ENCODE results near the gene UBE2D4.
A peak's percentile ranks its signal among the peaks of the same experiment; 100 is the strongest.
"Not testable (repeated sequence)": the region's sequence is repeated elsewhere in the genome, so short reads cannot be mapped to it uniquely, and the experiment has no call there.

UBE2D4 gene

GRCh38 chr7:43925984-43926797 lies at the start of gene UBE2D4:
Gene UBE2D4, plus strand, starts transcription at chr7:43926436. Its CDS starts 97 bp downstream, at chr7:43926533.
- DNase-seq: peak; percentile 85

- no peak for DNase-seq
Observed at GRCh38 chr7:43876976-43877745, 49.1 kb upstream of the UBE2D4 start.

GRCh38 chr7:43877968-43878864 lies 48.0 kb upstream of the UBE2D4 start:
- no peak for DNase-seq

- no peak for DNase-seq
Observed at GRCh38 chr7:43878867-43879266, 47.4 kb upstream of the UBE2D4 start.

- DNase-seq: no peak
Observed at GRCh38 chr7:43879477-43879876, 46.8 kb upstream of the UBE2D4 start.

GRCh38 chr7:43880596-43880995 lies 45.6 kb upstream of the UBE2D4 start:
- DNase-seq: no peak

DNA sequence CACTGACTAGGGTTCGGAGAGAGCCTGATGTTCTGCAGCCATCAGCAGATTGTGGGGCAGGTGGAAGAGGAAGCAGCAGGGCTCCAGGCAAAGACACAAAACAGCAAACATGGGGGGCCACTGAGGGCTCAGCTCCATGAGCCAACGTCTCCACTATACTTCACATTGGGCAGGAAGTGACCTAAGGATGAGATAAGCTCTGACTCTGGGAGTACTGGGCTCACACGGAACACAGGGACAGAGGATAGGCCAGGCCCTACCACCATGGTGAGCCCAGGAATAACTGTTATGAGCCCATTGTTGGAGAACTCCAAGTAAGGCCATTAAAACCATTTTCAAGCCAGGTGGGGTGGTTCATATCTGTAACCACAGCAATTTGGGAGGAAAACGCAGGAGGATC lies 42.0 kb upstream of the UBE2D4 start:
- no peak for DNase-seq

- no peak for DNase-seq
Observed at GRCh38 chr7:43884617-43885016, 41.6 kb upstream of the UBE2D4 start.

DNA sequence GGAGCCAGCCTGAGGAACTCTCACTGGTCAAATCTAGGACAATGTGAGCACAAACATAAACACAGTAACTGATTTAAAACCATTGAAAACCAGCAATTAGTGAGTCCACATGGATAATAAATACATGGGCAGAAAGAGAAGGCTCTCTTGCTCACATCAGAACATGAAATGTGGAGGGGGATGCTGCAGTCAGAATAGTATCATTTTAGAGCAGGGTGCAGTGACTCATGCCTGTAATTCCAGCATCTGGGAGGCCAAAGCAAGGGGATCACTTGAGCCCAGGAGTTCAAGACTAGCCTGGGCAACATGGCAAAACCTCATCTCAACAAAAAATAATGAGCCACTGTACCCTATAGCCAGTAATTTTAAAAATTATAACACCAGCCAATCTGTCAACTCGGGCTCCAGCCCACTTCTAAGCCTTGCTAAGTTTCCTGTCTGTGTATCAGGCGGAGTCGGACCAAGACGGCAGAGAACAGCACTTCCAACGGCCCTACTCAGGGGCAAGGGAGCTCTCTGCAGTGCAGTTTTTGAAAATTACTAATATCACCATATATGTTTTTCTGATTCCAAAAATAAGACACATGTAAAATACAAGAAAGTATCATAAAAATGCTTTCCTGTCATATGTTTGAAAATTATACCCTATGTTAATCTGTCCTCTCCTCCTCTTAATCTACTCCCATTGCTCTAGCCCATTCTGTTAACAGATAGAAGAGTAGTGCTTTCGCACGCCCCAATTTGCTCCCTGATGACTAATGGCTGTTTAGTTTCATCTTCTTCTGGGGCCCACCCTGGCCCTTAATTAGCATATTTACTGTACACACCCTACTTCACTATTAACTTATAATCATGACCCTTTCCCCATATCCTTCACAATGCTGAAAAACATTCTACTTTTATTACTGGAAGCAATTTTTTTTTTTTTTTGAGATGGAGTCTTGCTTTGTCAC lies 37.0 kb upstream of the UBE2D4 start:
- no peak for DNase-seq

GRCh38 chr7:43890468-43890867 lies 35.8 kb upstream of the UBE2D4 start:
- no peak for DNase-seq

GRCh38 chr7:43891069-43891955 lies 34.9 kb upstream of the UBE2D4 start:
- no peak for DNase-seq

DNA sequence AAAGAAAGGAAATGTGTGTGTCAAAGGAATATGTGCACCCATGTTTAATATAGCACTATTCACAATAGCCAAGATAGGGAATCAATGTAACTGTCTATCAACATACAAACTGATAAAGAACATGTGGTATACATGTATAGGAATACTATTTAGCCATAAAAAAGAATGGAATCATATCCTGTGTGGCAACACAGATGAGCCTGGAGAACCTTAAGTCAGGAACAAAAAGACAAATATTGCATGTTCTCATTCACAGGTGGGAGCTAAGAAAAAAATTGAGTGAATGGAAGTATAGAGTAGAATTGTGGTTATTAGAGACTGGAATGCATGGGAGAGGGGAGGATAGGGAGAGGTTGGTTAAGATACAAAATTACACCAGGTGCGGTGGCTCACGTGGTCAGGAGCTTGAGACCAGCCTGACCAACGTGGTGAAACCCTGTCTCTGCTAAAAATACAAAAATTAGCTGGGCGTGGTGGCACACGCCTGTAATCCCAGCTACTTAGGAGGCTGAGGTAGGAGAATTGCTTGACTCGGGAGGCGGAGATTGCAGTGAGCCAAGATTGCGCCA lies 30.3 kb upstream of the UBE2D4 start:
- DNase-seq: no peak

DNA sequence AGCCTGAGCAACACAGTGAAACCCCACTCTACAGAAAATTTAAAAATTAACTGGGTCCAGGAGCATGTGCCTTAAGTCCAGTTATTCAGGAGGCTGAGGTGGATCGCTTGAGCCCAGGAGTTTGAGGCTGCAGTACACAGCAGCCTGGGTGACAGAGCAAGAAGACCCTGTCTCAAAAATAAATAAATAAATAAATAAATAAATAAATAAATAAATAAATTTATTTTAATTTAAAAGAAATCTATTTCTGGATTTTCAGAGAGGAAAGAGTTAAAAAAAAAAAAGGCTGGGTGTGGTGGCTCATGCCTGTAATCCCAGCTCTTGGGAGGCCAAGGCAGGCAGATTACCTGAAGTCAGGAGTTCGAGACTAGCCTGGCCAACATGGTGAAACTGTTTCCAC lies 27.7 kb upstream of the UBE2D4 start:
- DNase-seq: not testable (repeated sequence)

- no peak for DNase-seq
Observed at GRCh38 chr7:43902542-43903054, 23.6 kb upstream of the UBE2D4 start.

- DNase-seq: no peak
Observed at GRCh38 chr7:43904533-43905208, 21.6 kb upstream of the UBE2D4 start.

DNA sequence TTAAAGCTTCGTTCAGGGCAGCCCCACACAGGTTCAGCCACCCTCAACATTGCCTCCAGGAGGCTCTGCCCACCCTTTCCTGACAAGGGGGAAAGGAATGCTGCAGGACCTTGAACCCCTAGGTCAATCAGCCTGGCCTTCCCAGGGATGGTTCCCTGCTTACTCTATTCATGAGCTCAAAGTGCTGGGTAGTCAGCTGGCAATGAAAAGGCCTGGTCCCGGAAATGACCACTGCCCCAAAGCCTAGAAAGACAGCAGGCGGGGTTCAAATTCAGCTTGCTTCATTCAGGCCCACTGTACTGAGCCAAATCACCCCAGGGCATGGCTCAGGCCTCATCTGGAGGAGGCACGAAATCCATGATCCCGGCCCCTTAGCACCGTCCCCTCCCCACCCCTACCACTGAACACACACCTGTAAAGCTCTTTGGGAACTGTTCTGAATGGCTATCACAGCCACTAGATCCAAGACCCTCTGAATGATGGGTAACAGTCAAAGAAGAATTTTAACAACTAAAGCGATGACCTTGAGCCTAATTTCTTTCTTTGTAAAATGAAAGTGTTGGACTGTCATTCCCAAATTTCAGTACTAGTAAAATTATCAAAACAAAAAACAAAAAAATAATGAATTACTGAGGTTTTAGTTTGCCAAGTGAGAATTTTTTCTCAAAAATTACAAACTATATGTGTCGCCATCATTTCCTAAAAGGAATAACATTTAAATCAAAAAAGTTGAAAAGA lies 20.9 kb upstream of the UBE2D4 start:
- DNase-seq: no peak

- DNase-seq: no peak
Observed at GRCh38 chr7:43905956-43906330, 20.3 kb upstream of the UBE2D4 start.

DNA sequence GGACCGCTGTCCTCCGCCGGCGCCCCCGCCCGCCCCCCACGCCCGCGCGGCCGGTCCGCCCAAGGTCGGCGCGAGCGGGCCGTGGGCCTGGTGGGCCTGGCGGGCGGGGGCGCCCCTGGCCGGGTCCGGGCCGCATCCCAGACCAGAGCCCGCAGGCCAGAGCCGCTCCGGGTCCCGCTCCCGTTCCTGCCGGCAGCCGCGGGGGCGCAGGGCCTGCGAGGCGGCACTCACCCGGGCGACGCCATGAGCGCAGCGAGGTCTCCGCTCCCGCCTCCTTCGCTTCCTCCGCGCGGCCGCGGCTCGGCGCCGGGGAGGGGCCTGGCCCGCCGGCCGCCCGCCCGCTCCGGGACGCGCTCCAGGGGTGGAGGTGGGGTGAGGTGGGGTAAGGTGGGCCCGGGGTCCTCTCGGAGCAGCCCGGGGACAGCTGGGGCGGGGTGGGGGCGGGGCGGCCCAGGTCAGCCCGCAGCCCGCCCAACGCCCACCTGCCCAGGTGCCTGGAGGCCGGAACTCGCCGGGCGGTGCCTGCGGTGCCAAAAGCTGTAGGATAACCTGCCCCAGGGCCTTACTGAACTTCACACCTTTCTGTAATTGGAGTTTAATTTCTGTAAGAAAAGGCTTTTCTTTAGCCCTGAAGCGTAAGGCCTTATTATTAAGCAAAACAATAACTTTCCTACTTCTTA lies 19.8 kb upstream of the UBE2D4 start, which contains the start of gene URGCP:
Gene URGCP, minus strand, starts transcription at position 266 of the 680 bp plus-strand sequence. Its CDS starts 21 bp downstream, at position 245.
- peak; percentile 40 for DNase-seq

Data from CD4-positive, alpha-beta T cell treated with Interleukin-15 for 1 hour (primary cell).